Measurements from ENCODE around the gene GPR101.

The GPR101 gene

GRCh38 chrX:137033774-137034507 is at the start of gene GPR101:
GPR101 (minus strand) TSS chrX:137033995; CDS start chrX:137031674, 2,321 bp downstream.
- DNase-seq, result no peak

GRCh38 chrX:137081239-137081638 is 47.4 kb upstream of the GPR101 start:
- no peak for DNase-seq

GRCh38 chrX:137072396-137072795 is 38.6 kb upstream of the GPR101 start:
- no peak for DNase-seq

GRCh38 chrX:137071596-137071995 is 37.8 kb upstream of the GPR101 start:
- no peak for DNase-seq

GRCh38 chrX:137067147-137067546 is 33.4 kb upstream of the GPR101 start:
- no peak for DNase-seq

GRCh38 chrX:137062915-137063617 is 29.3 kb upstream of the GPR101 start:
- no peak for DNase-seq

GRCh38 chrX:137058339-137059127 is 24.7 kb upstream of the GPR101 start:
- DNase-seq, result no peak

GRCh38 chrX:137052643-137053235 is 18.9 kb upstream of the GPR101 start:
- DNase-seq, result peak; percentile 13

- DNase-seq, result peak; percentile 70
Observed at GRCh38 chrX:137051978-137052642, 18.3 kb upstream of the GPR101 start.

GRCh38 chrX:137044893-137045292 is 11.1 kb upstream of the GPR101 start:
- no peak for DNase-seq

GRCh38 chrX:137043736-137044135 is 9.9 kb upstream of the GPR101 start:
- DNase-seq, result no peak

- DNase-seq, result no peak
Observed at GRCh38 chrX:137041329-137041728, 7.5 kb upstream of the GPR101 start.

- no peak for DNase-seq
Observed at GRCh38 chrX:137040113-137040794, 6.5 kb upstream of the GPR101 start.

- no peak for DNase-seq
Observed at GRCh38 chrX:137034508-137034872, 695 bp upstream of the GPR101 start.

- DNase-seq, result no peak
Observed at GRCh38 chrX:137032841-137033773, 688 bp downstream of the GPR101 start.

- no peak for DNase-seq
Observed at GRCh38 chrX:137032341-137032694, 1.5 kb downstream of the GPR101 start.

GRCh38 chrX:137031517-137032340 is 2.1 kb downstream of the GPR101 start:
- no peak for DNase-seq

- DNase-seq, result no peak
Observed at GRCh38 chrX:137031039-137031438, 2.8 kb downstream of the GPR101 start.

- no peak for DNase-seq
Observed at GRCh38 chrX:137028699-137029098, 5.1 kb downstream of the GPR101 start.

GRCh38 chrX:137025930-137026329 is 7.9 kb downstream of the GPR101 start:
- no peak for DNase-seq
